IPS-11a (cell line): Measurements from ENCODE around the gene RNF146.
"Not testable (repeated sequence)": the region's sequence is repeated elsewhere in the genome, so short reads cannot be mapped to it uniquely, and the experiment has no call there.

ENCODE experiments used
- H3K4me3 ChIP-seq: one replicate; pipeline ENCODE4 v1.5.1; 2013; ENCODE audit warnings: low read depth, low read length, control low read depth

RNF146 gene

GRCh38 chr6:127279815-127280214 lies 13.2 kb downstream of the RNF146 start:
- no peak overlapping the region for H3K4me3 ChIP-seq

GRCh38 chr6:127282184-127282583 lies 15.5 kb downstream of the RNF146 start:
- H3K4me3 ChIP-seq: no peak overlapping the region

DNA sequence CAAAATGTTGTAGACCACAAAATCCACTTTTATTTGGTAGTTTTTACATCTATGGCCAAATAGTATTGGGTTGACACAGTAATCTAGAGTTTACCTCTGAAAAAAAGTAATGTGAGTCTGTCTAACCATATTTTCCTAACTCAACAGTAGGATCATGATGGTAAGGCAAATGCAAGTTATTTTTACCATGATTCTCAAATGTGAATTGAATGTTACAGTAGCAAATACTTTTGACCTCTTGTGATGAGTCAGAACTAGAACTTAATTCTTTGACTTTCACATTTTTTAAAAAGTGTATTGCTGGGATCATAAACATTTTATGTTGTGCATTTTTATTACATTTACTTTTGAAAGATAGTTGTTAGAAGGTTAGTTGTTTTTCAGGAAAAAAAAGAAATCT lies 22.0 kb downstream of the RNF146 start:
- no peak overlapping the region for H3K4me3 ChIP-seq

GRCh38 chr6:127289934-127290333 lies 23.3 kb downstream of the RNF146 start:
- H3K4me3 ChIP-seq: no peak overlapping the region

DNA sequence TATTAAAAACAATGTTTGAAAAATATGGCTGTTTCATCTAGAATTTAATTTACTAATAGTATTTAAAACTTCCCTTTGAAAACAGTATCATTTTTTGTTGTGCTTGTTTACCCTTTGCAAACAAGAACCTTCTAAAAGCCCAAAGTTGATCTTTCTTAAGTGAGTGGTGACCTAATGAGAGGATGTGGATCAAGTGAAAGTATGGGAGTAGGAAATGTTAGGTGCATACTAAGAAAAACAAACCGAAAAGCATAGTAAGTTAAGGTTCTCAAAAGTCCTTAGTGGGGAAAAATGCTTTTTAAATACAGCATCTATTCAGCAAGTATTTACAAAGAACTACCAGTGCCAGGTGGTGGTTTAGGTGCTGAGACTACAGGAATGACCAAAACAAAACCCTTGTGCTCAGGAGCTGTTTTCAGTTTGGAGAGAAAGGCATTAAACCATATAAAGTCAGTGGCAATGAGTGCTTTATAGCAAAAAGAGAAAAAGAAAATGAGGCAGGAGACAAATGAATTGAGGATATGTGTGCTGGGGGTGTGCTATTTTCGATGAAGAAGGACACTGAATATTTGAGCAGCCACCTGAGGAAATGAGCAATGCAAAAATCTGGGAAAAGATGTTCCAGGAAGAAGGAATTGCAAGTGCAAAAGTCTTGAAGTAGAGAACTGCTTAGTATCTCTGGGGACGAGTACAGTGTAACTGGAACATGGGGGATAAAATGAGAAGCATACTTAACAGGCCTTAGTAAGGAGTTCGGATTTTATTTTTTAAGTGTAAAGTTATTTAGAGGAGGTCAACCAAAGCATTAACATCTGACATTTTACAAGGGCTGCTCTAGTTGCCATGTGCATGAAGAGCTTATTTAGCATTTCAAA lies 24.0 kb downstream of the RNF146 start:
- H3K4me3 ChIP-seq: no peak overlapping the region

DNA sequence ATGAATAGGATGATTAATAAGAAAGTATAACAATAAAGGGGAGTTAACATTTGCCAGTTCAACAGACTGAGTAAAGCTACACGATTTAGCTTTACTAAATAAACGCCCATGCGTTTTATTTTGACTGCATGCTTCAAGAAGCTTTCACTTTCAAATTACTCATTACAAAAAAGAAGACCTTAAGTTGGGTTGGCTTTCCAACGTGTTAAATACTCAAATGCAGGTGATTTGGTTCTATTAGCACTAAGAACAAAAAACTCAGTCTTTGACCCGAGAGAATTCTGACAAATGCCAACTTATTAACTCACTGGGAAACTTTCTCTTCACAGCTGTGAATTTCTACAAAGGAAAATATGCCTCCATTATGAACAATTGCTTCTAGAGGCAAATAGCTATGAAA lies 24.8 kb downstream of the RNF146 start:
- H3K4me3 ChIP-seq: no peak overlapping the region

DNA sequence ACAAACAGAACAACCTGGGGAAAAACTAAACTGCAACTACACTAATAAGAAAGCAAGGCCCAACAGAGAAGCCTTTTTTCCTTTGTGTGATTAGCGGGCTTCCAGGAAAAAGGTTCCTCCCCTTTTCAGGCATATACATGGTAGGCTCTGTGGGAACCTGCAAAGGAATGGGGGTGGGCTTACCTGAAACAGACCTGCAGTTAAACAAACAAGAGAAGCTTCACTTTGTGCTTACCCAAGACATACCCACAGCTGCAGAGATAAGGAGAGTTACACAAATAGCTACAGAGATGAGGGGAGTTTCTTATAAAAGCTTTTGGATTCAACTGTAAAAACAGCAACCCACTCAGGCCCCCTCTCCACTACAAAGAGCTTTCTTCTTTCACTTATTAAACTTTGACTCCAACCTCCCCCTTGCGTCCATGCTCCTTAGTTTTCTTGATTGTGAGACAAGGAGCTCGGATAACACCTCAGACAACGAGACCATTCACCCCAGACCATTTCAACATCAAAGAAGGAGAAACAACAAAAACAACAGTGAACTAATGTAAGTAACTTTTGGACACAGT lies 30.9 kb downstream of the RNF146 start:
- no peak overlapping the region for H3K4me3 ChIP-seq

DNA sequence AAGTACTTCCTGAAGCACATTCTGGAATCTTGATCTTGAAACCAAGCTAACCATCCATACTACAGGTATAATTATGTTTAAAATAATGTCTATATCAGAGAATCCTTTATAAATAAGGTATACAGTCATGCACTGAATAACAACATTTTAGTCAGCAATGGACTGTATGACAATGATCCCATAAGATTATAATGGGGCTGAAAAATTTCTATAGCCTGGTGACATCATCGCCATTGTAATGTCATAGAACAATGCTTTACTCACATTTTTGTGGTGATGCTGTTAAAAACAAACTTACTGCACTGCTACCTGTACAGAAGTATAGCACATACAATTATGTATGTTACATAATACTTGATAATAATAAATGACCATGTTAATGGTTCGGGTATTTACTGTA lies 31.8 kb downstream of the RNF146 start:
- H3K4me3 ChIP-seq: no peak overlapping the region

- no peak overlapping the region for H3K4me3 ChIP-seq
These were observed 33.0 kb downstream of the RNF146 start for GRCh38 chr6:127299522-127300240.

DNA sequence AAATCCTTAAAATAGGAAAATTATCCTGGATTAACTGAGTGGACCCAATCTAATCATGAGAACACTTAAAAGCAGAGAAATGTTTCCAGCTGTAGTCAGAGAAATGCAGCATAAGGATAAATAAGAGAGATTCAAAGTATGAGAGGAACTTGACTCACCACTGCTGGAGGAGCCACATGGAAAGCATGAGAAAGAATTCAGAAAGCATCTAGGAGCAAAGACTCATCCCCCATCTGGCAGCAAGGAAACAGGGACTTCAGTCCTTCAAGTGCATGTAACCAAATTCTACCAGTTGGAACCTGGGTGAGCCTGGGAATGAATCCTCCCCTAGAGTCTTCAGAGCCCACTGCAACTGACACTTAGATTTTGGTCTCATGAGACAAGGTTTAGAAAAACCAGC lies 33.7 kb downstream of the RNF146 start:
- H3K4me3 ChIP-seq: no peak overlapping the region

DNA sequence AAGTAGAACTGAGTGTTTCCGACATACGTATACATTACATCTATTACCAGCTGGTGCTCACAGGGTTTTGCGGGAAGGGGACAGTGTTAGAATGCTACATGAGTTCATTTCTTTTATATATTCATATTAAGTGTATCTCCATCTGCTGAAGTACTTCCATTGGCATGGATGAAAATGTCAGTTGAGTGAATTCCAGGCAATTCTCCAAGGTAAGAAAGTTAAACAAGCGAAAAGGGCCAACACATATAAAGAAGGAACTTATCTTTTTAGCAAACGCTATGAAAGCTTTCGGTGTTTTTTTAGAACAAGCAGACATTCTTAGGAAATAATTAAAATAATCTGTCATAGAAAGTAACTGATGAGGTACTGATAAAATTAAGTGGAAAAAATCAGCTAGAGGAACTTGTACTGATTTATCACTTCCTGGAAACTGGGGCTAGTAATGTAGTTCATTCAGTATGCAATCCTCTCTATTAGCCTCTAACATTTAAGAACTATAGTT lies 34.6 kb downstream of the RNF146 start:
- H3K4me3 ChIP-seq: no peak overlapping the region

GRCh38 chr6:127302728-127303660 lies 36.3 kb downstream of the RNF146 start:
- H3K4me3 ChIP-seq: no peak overlapping the region

- no peak overlapping the region for H3K4me3 ChIP-seq
These were observed 37.3 kb downstream of the RNF146 start for GRCh38 chr6:127303917-127304316.

DNA sequence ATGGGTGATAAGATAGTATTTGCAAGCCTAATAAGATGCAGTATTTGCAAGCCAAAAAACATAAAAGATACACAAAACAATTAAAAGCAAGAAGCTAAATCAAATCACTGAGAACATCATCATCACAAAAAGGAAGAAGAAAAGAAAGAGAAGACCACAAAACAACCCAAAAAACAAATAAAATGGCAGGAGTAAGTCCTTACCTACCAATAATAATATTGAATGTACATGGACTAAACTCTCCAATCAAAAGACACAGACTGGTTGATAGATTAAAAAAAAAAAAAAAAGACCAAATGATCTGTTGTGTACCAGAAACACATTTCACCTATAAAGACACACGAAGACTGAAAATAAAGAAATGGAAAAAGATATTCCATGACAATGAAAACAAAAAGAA lies 39.1 kb downstream of the RNF146 start:
- no peak overlapping the region for H3K4me3 ChIP-seq

- H3K4me3 ChIP-seq: no peak overlapping the region
These were observed 50.9 kb downstream of the RNF146 start for GRCh38 chr6:127317388-127318128.

- no peak overlapping the region for H3K4me3 ChIP-seq
These were observed 53.0 kb downstream of the RNF146 start for GRCh38 chr6:127319686-127320085.

- H3K4me3 ChIP-seq: no peak overlapping the region
These were observed 61.5 kb downstream of the RNF146 start for GRCh38 chr6:127328043-127328609.

GRCh38 chr6:127331256-127331655 lies 64.6 kb downstream of the RNF146 start:
- H3K4me3 ChIP-seq: not testable (repeated sequence)

- H3K4me3 ChIP-seq: no peak overlapping the region
These were observed 65.8 kb downstream of the RNF146 start for GRCh38 chr6:127332383-127332961.
